PC-9 (cell line): Measurements from ENCODE around the gene SEMA5A. TPM values are rescaled to one million over a fixed set of nuclear protein-coding genes. Genes with fewer than 3 reads are reported as not detected.

Source experiments
- BruUV-seq: library from RNA; stranded (reverse); fragments of 400-500 nt; replicated peaks from 2 replicates; lab custom pipeline; 2021; lab: Mats Ljungman, UMichigan
- CTCF ChIA-PET: fragments of 300-600 bp; sonication (Branson Sonifier 250); formaldehyde crosslinking; loops from one replicate; lab custom pipeline; 2022; ENCODE audit warnings: antibody characterized with exemption; lab: Charles Lee
- POLR2A ChIA-PET: fragments of 300-600 bp; sonication (Branson Sonifier 250); formaldehyde crosslinking; loops from one replicate; lab custom pipeline; 2022; ENCODE audit warnings: antibody characterized with exemption; ENCODE audit not compliant: unreplicated experiment; lab: Charles Lee
- DNase-seq, 2 experiments: peaks; one replicate each; pipeline versions ENCODE4 v3.0.0 to v3.0.0-alpha.2; 2015 to 2022; ENCODE audit warnings: mixed read lengths in 1 of 2
- H2AFZ ChIP-seq: fragments of 200-600 bp; sonication (generic); 2 replicates; pipeline ENCODE4 v1.8.1; 2017; ENCODE audit warnings: antibody characterized with exemption
- H3F3A ChIP-seq: fragments of 200-600 bp; sonication (generic); 2 replicates; pipeline ENCODE4 v1.8.1; 2017; ENCODE audit warnings: antibody characterized with exemption, mild to moderate bottlenecking, low read depth; ENCODE audit not compliant: insufficient read depth
- H3K27ac ChIP-seq: fragments of 200-600 bp; sonication (generic); 2 replicates; pipeline ENCODE4 v1.6.1; 2016; ENCODE audit warnings: mixed run types
- H3K27me3 ChIP-seq: fragments of 200-600 bp; sonication (generic); 2 replicates; pipeline ENCODE4 v1.6.1; 2016; ENCODE audit warnings: low read depth, mixed run types; ENCODE audit not compliant: insufficient read depth
- H3K36me3 ChIP-seq: fragments of 200-600 bp; sonication (generic); 2 replicates; pipeline ENCODE4 v1.6.1; 2016; ENCODE audit warnings: low read depth, mixed run types
- H3K4me1 ChIP-seq: fragments of 200-600 bp; sonication (generic); replicated peaks from 2 replicates; pipeline ENCODE4 v1.6.1; 2016; ENCODE audit warnings: mixed run types; ENCODE audit not compliant: insufficient read depth
- H3K4me2 ChIP-seq: fragments of 200-600 bp; sonication (generic); 2 replicates; pipeline ENCODE4 v1.6.1; 2017; ENCODE audit warnings: mixed run types
- H3K4me3 ChIP-seq: fragments of 200-600 bp; sonication (generic); 2 replicates; pipeline ENCODE4 v1.6.1; 2016; ENCODE audit warnings: mixed run types
- H3K79me2 ChIP-seq: fragments of 200-600 bp; sonication (generic); 2 replicates; pipeline ENCODE4 v1.6.1; 2017; ENCODE audit warnings: low read depth, mixed run types
- H3K9me2 ChIP-seq: fragments of 200-600 bp; sonication (generic); 2 replicates; pipeline ENCODE4 v1.8.1; 2017; ENCODE audit warnings: mild to moderate bottlenecking; ENCODE audit not compliant: insufficient read depth
- H3K9me3 ChIP-seq: fragments of 200-600 bp; sonication (generic); 2 replicates; pipeline ENCODE4 v1.8.1; 2016; ENCODE audit warnings: low read depth; ENCODE audit not compliant: insufficient read depth
- H4K20me1 ChIP-seq: fragments of 200-600 bp; sonication (generic); 2 replicates; pipeline ENCODE4 v1.8.1; 2017; ENCODE audit not compliant: insufficient read depth
- EZH2 ChIP-seq: fragments of 200-600 bp; sonication (generic); IDR thresholded peaks from 2 replicates; pipeline ENCODE4 v1.8.0; 2017; ENCODE audit warnings: antibody characterized with exemption, low read depth
- intact Hi-C: fragments of 100-400 bp; cut with micrococcal nuclease; formaldehyde crosslinking; loops from one replicate; pipeline ENCODE4 v1.10.0; 2022; ENCODE audit not compliant: unreplicated experiment
- total RNA-seq: library from RNA; stranded (reverse); gene quantifications from 2 replicates; pipeline ENCODE4 v1.2.3, GENCODE V29; 2021
- TF ChIP-seq, protein P1 (sequence below): fragments of 200-600 bp; sonication (generic); conservative IDR thresholded peaks from 2 replicates; pipeline ENCODE4 v1.6.1; 2017; ENCODE audit warnings: mixed run types, antibody characterized with exemption, mild to moderate bottlenecking, moderate library complexity

The SEMA5A gene
- total RNA-seq, 1 experiment from 2014 or later: not detected

DNA sequence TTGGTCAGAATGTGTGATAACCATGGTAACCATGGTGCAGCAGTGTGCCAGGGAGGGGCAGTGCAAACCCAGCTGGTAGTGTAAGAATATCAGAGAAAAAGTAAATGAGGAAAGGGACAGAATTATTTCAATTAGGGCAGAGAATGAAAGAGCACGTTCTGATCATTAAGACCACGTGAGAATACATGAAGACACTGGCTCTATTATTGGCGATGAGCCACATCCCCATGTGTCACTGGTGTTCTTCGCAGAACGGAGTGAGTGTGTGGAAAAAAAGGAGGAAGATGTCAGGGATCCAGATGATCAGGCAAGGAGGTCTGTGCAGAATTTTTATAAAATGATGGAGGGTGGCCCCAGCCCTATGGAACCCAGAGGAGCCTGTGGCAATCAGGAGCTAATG, 315.5 kb downstream of the SEMA5A start:
- Histone ChIP-seq H3K36me3 (no peaks in the 10 kb centered on the region), H3K4me3 (no peak overlapping the region), H3K27ac (no peak overlapping the region), H3F3A (no peaks in the 10 kb centered on the region), H3K4me1 (no peaks in the 10 kb centered on the region), H3K4me2 (no peak overlapping the region), H3K9me3 (no peaks in the 10 kb centered on the region), H4K20me1 (no peaks in the 10 kb centered on the region), H3K27me3 (no peaks in the 10 kb centered on the region), H3K79me2 (no peaks in the 10 kb centered on the region), H3K9me2 (no peaks in the 10 kb centered on the region), H2AFZ (no peak overlapping the region)
- intact Hi-C loops: no loop called here
- ChIA-PET CTCF (no interaction called here), POLR2A (no interaction called here)
- DNase-seq: no peak
- no peak for TF ChIP-seq EZH2
- TF ChIP-seq, protein P1, sequence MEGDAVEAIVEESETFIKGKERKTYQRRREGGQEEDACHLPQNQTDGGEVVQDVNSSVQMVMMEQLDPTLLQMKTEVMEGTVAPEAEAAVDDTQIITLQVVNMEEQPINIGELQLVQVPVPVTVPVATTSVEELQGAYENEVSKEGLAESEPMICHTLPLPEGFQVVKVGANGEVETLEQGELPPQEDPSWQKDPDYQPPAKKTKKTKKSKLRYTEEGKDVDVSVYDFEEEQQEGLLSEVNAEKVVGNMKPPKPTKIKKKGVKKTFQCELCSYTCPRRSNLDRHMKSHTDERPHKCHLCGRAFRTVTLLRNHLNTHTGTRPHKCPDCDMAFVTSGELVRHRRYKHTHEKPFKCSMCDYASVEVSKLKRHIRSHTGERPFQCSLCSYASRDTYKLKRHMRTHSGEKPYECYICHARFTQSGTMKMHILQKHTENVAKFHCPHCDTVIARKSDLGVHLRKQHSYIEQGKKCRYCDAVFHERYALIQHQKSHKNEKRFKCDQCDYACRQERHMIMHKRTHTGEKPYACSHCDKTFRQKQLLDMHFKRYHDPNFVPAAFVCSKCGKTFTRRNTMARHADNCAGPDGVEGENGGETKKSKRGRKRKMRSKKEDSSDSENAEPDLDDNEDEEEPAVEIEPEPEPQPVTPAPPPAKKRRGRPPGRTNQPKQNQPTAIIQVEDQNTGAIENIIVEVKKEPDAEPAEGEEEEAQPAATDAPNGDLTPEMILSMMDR: no peak
- BruUV-seq: no TSS peak

DNA sequence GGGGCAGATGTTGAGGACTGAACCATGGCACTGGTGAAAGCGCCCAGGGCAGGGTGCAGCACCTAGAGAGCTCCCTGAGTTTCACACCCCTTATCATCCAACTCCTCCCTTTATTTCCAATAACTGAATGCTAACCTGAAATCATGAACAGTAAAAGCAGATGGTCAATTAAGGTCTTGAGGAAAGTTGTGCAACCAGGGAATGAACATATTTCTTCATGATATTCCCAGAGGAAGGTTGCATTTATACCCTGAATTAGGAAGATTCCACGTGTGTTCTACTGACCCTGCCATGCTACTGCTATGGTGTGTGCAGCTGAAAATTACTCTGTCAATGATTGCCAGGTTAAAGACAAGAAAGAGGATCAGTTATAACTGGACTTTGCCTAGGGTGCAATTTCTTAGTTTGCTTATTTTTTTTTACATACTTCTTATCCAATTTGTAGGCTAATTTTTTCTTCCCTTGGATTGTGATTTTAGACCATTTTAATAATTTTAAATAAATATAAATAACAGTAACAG, 319.8 kb downstream of the SEMA5A start:
- no TSS peak for BruUV-seq
- H3K4me1 ChIP-seq: no peaks in the 10 kb centered on the region
- DNase-seq: no peak
- H3K79me2 ChIP-seq: no peaks in the 10 kb centered on the region
- no peaks in the 10 kb centered on the region for H3K9me3 ChIP-seq
- no peak overlapping the region for H3K27ac ChIP-seq
- no peak overlapping the region for H3K4me3 ChIP-seq
- no peaks in the 10 kb centered on the region for H3K36me3 ChIP-seq
- no peaks in the 10 kb centered on the region for H4K20me1 ChIP-seq
- H2AFZ ChIP-seq: no peak overlapping the region
- intact Hi-C loops: no loop called here
- H3F3A ChIP-seq: no peaks in the 10 kb centered on the region
- TF ChIP-seq EZH2: no peak
- TF ChIP-seq, protein P1: no peak
- no peak overlapping the region for H3K4me2 ChIP-seq
- ChIA-PET POLR2A (no interaction called here), CTCF (no interaction called here)
- no peaks in the 10 kb centered on the region for H3K27me3 ChIP-seq
- H3K9me2 ChIP-seq: no peaks in the 10 kb centered on the region

DNA sequence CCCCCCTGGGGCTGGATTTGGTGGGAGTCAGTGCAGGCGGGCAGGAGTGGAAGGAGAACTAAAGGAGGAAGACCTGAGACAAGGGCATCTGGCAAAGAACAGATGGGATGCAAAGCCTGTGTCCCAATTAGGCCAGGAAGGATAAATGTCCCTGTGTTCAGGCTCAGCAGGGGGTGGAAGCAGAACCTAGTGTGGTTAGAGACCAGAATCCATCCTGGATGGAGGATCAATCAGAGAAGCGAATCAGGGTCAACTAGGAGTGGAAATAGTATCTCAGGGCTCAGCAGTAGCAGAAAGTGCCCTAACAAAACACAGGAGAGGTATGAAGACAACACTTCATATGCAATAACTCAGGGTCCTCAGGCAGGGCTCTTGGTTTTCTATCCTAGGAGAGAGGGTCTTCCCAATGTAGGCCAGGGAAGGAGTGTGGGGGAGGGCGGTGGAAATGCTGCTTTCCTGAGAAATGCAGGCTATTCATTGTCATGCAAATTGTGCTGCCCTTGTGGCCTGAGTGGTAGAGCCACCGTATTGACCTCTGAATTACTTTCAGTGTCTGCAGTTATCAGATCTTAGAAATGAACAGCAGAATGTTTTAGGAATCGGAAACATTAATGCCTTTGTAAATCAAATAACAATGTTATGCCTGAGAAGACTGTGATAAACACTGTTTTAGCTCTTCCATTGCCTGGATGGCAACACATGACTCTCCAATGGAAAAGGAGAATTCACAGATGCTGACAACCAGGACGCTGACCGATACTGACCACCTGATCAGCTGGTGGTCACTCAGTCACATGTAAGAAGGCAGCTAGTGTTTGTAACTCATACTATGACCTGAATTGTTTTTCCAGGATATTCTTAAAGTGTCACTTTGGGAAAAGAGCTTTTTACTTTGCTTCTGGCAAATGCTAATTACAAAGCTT, 323.6 kb downstream of the SEMA5A start:
- POLR2A ChIA-PET: no interaction called here
- Histone ChIP-seq H3K79me2 (no peaks in the 10 kb centered on the region), H3K9me2 (no peaks in the 10 kb centered on the region), H3K27me3 (no peaks in the 10 kb centered on the region), H3K36me3 (no peaks in the 10 kb centered on the region), H4K20me1 (no peaks in the 10 kb centered on the region), H3K9me3 (no peaks in the 10 kb centered on the region), H2AFZ (no peak overlapping the region), H3K4me1 (no peaks in the 10 kb centered on the region), H3K4me3 (no peak overlapping the region), H3F3A (no peaks in the 10 kb centered on the region), H3K27ac (no peak overlapping the region), H3K4me2 (no peak overlapping the region)
- no peak for DNase-seq
- CTCF ChIA-PET: no interaction called here
- intact Hi-C loops: no loop called here
- no TSS peak for BruUV-seq
- TF ChIP-seq EZH2: no peak
- TF ChIP-seq, protein P1: no peak
